Right lobe of liver (tissue), 6 donors: ENCODE results near the gene TLCD3B. TPM values are rescaled to one million over a fixed set of nuclear protein-coding genes. Genes with fewer than 3 reads are reported as not detected.

Source experiments
- ATAC-seq, 4 donors: fragments of 200-7000 bp; cut with Tn5 transposase; one replicate each; pipeline ENCODE4 v1.9.1; 2020; ENCODE audit warnings: mild to moderate bottlenecking in 4 of 4, moderate library complexity in 4 of 4
- DNase-seq, 3 donors: peaks; one replicate each; pipeline ENCODE4 v3.0.0-alpha.2; 2020
- H3K27ac ChIP-seq, 3 donors: fragments of 200-600 bp; one replicate each; pipeline ENCODE4 v1.8.0; 2022
- H3K27me3 ChIP-seq, 2 donors: fragments of 200-600 bp; one replicate each; pipeline ENCODE4 v1.8.0; 2022
- H3K36me3 ChIP-seq, 4 donors: fragments of 200-600 bp; sonication (generic) in 1 of 4; one replicate each; pipeline versions ENCODE4 v1.5.1 to v1.8.0; 2017 to 2022; ENCODE audit warnings: control low read depth in 1 of 4
- H3K4me1 ChIP-seq, 4 donors: fragments of 200-600 bp; sonication (generic) in 1 of 4; one replicate each; pipeline versions ENCODE4 v1.5.1 to v1.8.0; 2017 to 2022; ENCODE audit warnings: control low read depth in 1 of 4
- H3K4me3 ChIP-seq, 3 donors: fragments of 200-600 bp; one replicate each; pipeline ENCODE4 v1.8.0; 2022
- H3K9me3 ChIP-seq, 4 donors: fragments of 200-600 bp; sonication (generic) in 1 of 4; one replicate each; pipeline versions ENCODE4 v1.5.1 to v1.8.0; 2017 to 2022; ENCODE audit warnings: control low read depth in 1 of 4
- CTCF ChIP-seq, 4 donors: fragments of 200-600 bp in 3 of 4; fragments of 450-650 bp in 1 of 4; IDR thresholded peaks; one replicate each; pipeline versions ENCODE4 v1.5.1 to v1.8.0; 2016 to 2022; ENCODE audit warnings: antibody characterized with exemption in 4 of 4, mild to moderate bottlenecking in 2 of 4
- POLR2A ChIP-seq: fragments of 450-650 bp; IDR thresholded peaks from one replicate; pipeline ENCODE4 v1.6.1; 2017; ENCODE audit warnings: antibody characterized with exemption, mild to moderate bottlenecking
- WGBS: methylation state at CpG from one replicate; pipeline ENCODE4 v1.1.6; 2018; ENCODE audit warnings: low coverage, low lambda C conversion rate; ENCODE audit not compliant: insufficient coverage; ENCODE audit errors: missing lambda C conversion rate; 5-methylcytosine and 5-hydroxymethylcytosine counted together
- intact Hi-C, 2 donors: fragments of 100-400 bp; cut with DNase I; formaldehyde crosslinking; loops; one replicate each; pipeline versions ENCODE4 v1.11.2 to v1.14.1; 2022
- total RNA-seq, 6 experiments: library from RNA; depleted of rRNA in 2 of 6; stranded (reverse); fragments of >200 nt in 2 of 6; fragmentation: NEBNext Ultra II Directional in 3 of 6; extraction: Animal tissue kit (Norgen Biotek cat#: 25700) in 3 of 6; gene quantifications; one replicate each; pipeline versions ENCODE4 v1.1.0 to v1.2.4, GENCODE V29; 2016 to 2023
- donor health status: DM: no; HTN: yes; CAD: no.
- donor health status: DM: no; HTN: no; CAD: no.
- donor health status: DM: no; HTN: no; CAD: no.
- donor health status: DM: no; HTN: yes; CAD: no.
- donor health status: DM: no; HTN: yes; CAD: no.

Gene TLCD3B
- total RNA-seq, 6 experiments from 2014 or later: not detected

- intact Hi-C loops: loop anchor here in 1 of 2 donors (10.0 kb wide), 1 partner anchor 181 kb away; the partner anchor contains the start of genes PAGR1 and PRRT2
- Histone ChIP-seq H3K9me3 (no peaks in the 10 kb centered on the region), H3K4me1 (peaks cover 0 to 18% (median 6%) of the 10 kb centered on the region in 4 donors), H3K27me3 (no peaks in the 10 kb centered on the region), H3K27ac (peak within 1 kb of the TSS; percentile 93 to 99 (median 95)), H3K36me3 (peaks cover 0 to 19% (median 7%) of the 10 kb centered on the region in 4 donors), H3K4me3 (peak within 1 kb of the TSS; percentile 68 to 94 (median 76))
- peak; percentile 28 for TF ChIP-seq POLR2A
- no peak for TF ChIP-seq CTCF (IDR thresholded peaks at IDR 0.05)
- peak; percentile 96 to 98 (median 98) for ATAC-seq
- WGBS: 0% methylated on average over 16 of the region's 65 CpGs
- DNase-seq: peak; percentile 99 to 100 (median 99)
These were observed 34.9 kb downstream of the TLCD3B start, which contains the start of gene INO80E for GRCh38 chr16:29995911-29996765. TSS of gene INO80E (plus strand) at chr16:29996241. CDS start at chr16:29996311, 70 bp downstream.

GRCh38 chr16:29995324-29995910 lies 35.7 kb downstream of the TLCD3B start, which contains the start of gene HIRIP3:
TSS of gene HIRIP3 (minus strand) at chr16:29995617. CDS start at chr16:29995605, 12 bp downstream.
- TF ChIP-seq POLR2A: peak; percentile 37
- no peak for TF ChIP-seq CTCF (IDR thresholded peaks at IDR 0.05)
- DNase-seq (peak; percentile 89), ATAC-seq (peak; percentile 66 to 78 (median 74))
- Histone ChIP-seq H3K27me3 (no peaks in the 10 kb centered on the region), H3K36me3 (peaks cover 0 to 26% (median 9%) of the 10 kb centered on the region in 4 donors), H3K27ac (peak within 1 kb of the TSS; percentile 93 to 99 (median 95)), H3K4me3 (peak within 1 kb of the TSS; percentile 68 to 94 (median 76)), H3K9me3 (no peaks in the 10 kb centered on the region), H3K4me1 (peaks cover 0 to 18% (median 6%) of the 10 kb centered on the region in 4 donors)
- 0% methylated on average over 42 of the region's 53 CpGs for WGBS
- intact Hi-C loops: loop anchor here in 1 of 2 donors (10.0 kb wide), 1 partner anchor 181 kb away; the partner anchor contains the start of genes PAGR1 and PRRT2

- H3K4me1 ChIP-seq: peaks cover 0 to 18% (median 6%) of the 10 kb centered on the region in 4 donors
- DNase-seq (peak; percentile 76 to 82 (median 82)), ATAC-seq (peak; percentile 67 to 74 (median 70))
- no peak for TF ChIP-seq CTCF (IDR thresholded peaks at IDR 0.05)
- TF ChIP-seq POLR2A: no peak
- no peaks in the 10 kb centered on the region for H3K9me3 ChIP-seq
- peak overlapping the region; percentile 93 to 99 (median 95) for H3K27ac ChIP-seq
- H3K27me3 ChIP-seq: no peaks in the 10 kb centered on the region
- WGBS: 15% methylated on average over 17 of the region's 24 CpGs
- peaks cover 0 to 33% (median 9%) of the 10 kb centered on the region in 4 donors for H3K36me3 ChIP-seq
- H3K4me3 ChIP-seq: peak overlapping the region; percentile 68 to 94 (median 76)
- intact Hi-C loops: loop anchor here in 1 of 2 donors (10.0 kb wide), 1 partner anchor 180 kb away; the partner anchor contains the start of genes PAGR1 and PRRT2
These were observed 36.3 kb downstream of the TLCD3B start for GRCh38 chr16:29994600-29995323.
